HG02623 (cell line): Measurements from ENCODE around the gene PLCB4.

ENCODE experiments used
- ATAC-seq: cut with Tn5 transposase; IDR thresholded peaks from one replicate; pipeline ENCODE4 v1.9.1; 2021; ENCODE audit warnings: moderate library complexity; ENCODE audit not compliant: unreplicated experiment

The PLCB4 gene

GRCh38 chr20:9302091-9302462, 233.2 kb downstream of the PLCB4 start:
- ATAC-seq, result no peak

- no peak for ATAC-seq
These were observed 237.6 kb downstream of the PLCB4 start for GRCh38 chr20:9306521-9306920.

- ATAC-seq, result no peak
These were observed 239.2 kb downstream of the PLCB4 start for GRCh38 chr20:9308056-9308455.

GRCh38 chr20:9311132-9311531, 242.2 kb downstream of the PLCB4 start:
- no peak for ATAC-seq

- ATAC-seq, result no peak
These were observed 250.9 kb downstream of the PLCB4 start for GRCh38 chr20:9319687-9320384.

GRCh38 chr20:9321007-9321406, 252.1 kb downstream of the PLCB4 start:
- no peak for ATAC-seq

GRCh38 chr20:9322661-9323060, 253.8 kb downstream of the PLCB4 start:
- no peak for ATAC-seq

GRCh38 chr20:9323622-9324021, 254.7 kb downstream of the PLCB4 start:
- ATAC-seq, result no peak

GRCh38 chr20:9329355-9330101, 260.6 kb downstream of the PLCB4 start:
- no peak for ATAC-seq

GRCh38 chr20:9330151-9330550, 261.3 kb downstream of the PLCB4 start:
- ATAC-seq, result no peak

GRCh38 chr20:9331707-9332435, 263.0 kb downstream of the PLCB4 start:
- ATAC-seq, result no peak

- no peak for ATAC-seq
These were observed 264.0 kb downstream of the PLCB4 start for GRCh38 chr20:9332791-9333479.

GRCh38 chr20:9334866-9335265, 266.0 kb downstream of the PLCB4 start:
- ATAC-seq, result no peak

- no peak for ATAC-seq
These were observed 269.2 kb downstream of the PLCB4 start for GRCh38 chr20:9338101-9338500.

GRCh38 chr20:9339708-9340107, 270.8 kb downstream of the PLCB4 start:
- ATAC-seq, result no peak

GRCh38 chr20:9342651-9343050, 273.8 kb downstream of the PLCB4 start:
- ATAC-seq, result no peak

- ATAC-seq, result no peak
These were observed 275.4 kb downstream of the PLCB4 start for GRCh38 chr20:9344083-9344920.

- no peak for ATAC-seq
These were observed 279.4 kb downstream of the PLCB4 start for GRCh38 chr20:9348316-9348715.

- no peak for ATAC-seq
These were observed 279.9 kb downstream of the PLCB4 start for GRCh38 chr20:9348747-9349146.

GRCh38 chr20:9349249-9349648, 280.4 kb downstream of the PLCB4 start:
- no peak for ATAC-seq
